Testis (tissue), 3 donors: ENCODE data around the gene SLC39A5. TPM values are rescaled to one million over a fixed set of nuclear protein-coding genes. Genes with fewer than 3 reads are reported as not detected.
A peak's percentile ranks its signal among the peaks of the same experiment; 100 is the strongest.
"Not testable (repeated sequence)": the region's sequence is repeated elsewhere in the genome, so short reads cannot be mapped to it uniquely, and the experiment has no call there.

Source experiments
- DNase-seq: peaks from one replicate; pipeline ENCODE4 v3.0.0-alpha.2; 2019
- H3K27ac ChIP-seq, 2 donors: fragments of 200-600 bp; sonication (generic); one replicate each; pipeline ENCODE4 v1.5.1; 2019
- H3K27me3 ChIP-seq: fragments of 200-600 bp; sonication (generic); one replicate; pipeline ENCODE4 v1.5.1; 2019
- H3K36me3 ChIP-seq: fragments of 200-600 bp; sonication (generic); one replicate; pipeline ENCODE4 v1.5.1; 2017; ENCODE audit warnings: low read depth; ENCODE audit errors: missing control alignments
- H3K4me1 ChIP-seq: fragments of 200-600 bp; sonication (generic); one replicate; pipeline ENCODE4 v1.5.1; 2019
- H3K4me3 ChIP-seq, 2 donors: fragments of 200-600 bp; sonication (generic); one replicate each; pipeline ENCODE4 v1.5.1; 2017 to 2019
- H3K9me3 ChIP-seq: fragments of 200-600 bp; sonication (generic); one replicate; pipeline ENCODE4 v1.5.1; 2017
- CTCF ChIP-seq, 3 experiments: fragments of 450-650 bp in 2 of 3; fragments of 200-600 bp in 1 of 3; sonication (generic) in 1 of 3; IDR thresholded peaks; one replicate each; pipeline ENCODE4 v1.5.1; 2016 to 2019; ENCODE audit warnings: antibody characterized with exemption in 3 of 3, mild to moderate bottlenecking in 2 of 3, moderate library complexity in 1 of 3
- POLR2A ChIP-seq: fragments of 450-650 bp; IDR thresholded peaks from one replicate; pipeline ENCODE4 v1.6.1; 2017; ENCODE audit warnings: antibody characterized with exemption, mild to moderate bottlenecking, moderate library complexity
- WGBS, 2 donors: methylation state at CpG; one replicate each; pipeline ENCODE4 v1.1.5; 2018; 5-methylcytosine and 5-hydroxymethylcytosine counted together
- intact Hi-C: fragments of 100-400 bp; cut with DNase I; formaldehyde crosslinking; loops from one replicate; pipeline ENCODE4 v1.15.1; 2023; ENCODE audit warnings: low total_unique reads
- polyA plus RNA-seq: library from polyadenylated mRNA; stranded (reverse); fragments of 350-450 nt; fragmentation: Illumina TruSeq; extraction: RNeasy Lipid Tissue Mini Kit (QIAGEN cat#74804); gene quantifications from one replicate; pipeline ENCODE4 v1.2.3, GENCODE V29; 2014; ENCODE audit warnings: low read depth, low replicate concordance; ENCODE audit not compliant: insufficient read depth
- total RNA-seq, 2 donors: library from RNA; depleted of rRNA; stranded (reverse); fragments of >200 nt; gene quantifications; one replicate each; pipeline ENCODE4 v1.2.3, GENCODE V29; 2016

SLC39A5 gene
- total and polyA plus RNA-seq, 3 donors from 2014 or later = 0.87 to 3.9 TPM; not detected in 1

- peak overlapping the region; percentile 87 to 93 for H3K4me3 ChIP-seq
- intact Hi-C loops = no loop called here
- TF ChIP-seq POLR2A (no peak), CTCF (IDR thresholded peaks at IDR 0.05) (no peak)
- 4% methylated on average over 9 of the region's 9 CpGs for WGBS, 2 donors
- H3K36me3 ChIP-seq = no peaks in the 10 kb centered on the region
- H3K9me3 ChIP-seq = no peaks in the 10 kb centered on the region
- peaks cover 14% of the 10 kb centered on the region for H3K4me1 ChIP-seq
- no peaks in the 10 kb centered on the region for H3K27me3 ChIP-seq
- DNase-seq = no peak
- H3K27ac ChIP-seq = peak overlapping the region; percentile 73 to 92
Measured at GRCh38 chr12:56258820-56259183, 29.0 kb downstream of the SLC39A5 start.

DNA sequence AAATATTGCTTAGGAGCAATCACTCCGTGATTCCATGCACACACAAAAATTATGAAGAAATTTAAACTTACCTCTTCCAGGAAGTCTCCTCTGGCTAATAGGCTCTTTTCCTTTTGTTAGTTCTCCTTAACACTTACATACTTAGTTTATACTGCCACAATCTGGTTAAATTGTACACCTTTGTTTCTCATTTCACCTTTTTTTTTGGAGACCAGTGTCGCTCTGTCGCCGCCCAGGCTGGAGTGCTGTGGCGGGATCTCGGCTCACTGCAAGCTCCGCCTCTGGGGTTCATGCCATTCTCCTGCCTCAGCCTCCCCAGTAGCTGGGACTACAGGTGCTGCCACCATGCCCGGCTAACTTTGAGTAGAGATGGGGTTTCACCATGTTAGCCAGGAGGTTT lies 30.5 kb downstream of the SLC39A5 start:
- Histone ChIP-seq H3K36me3 (no peaks in the 10 kb centered on the region), H3K4me1 (peaks cover 14% of the 10 kb centered on the region), H3K4me3 (no peak overlapping the region), H3K27me3 (no peaks in the 10 kb centered on the region), H3K9me3 (no peaks in the 10 kb centered on the region), H3K27ac (no peak overlapping the region)
- intact Hi-C loops = no loop called here
- WGBS, 2 donors = 88 to 89% methylated on average over 8 of the region's 8 CpGs
- no peak for DNase-seq
- no peak for TF ChIP-seq CTCF (IDR thresholded peaks at IDR 0.05)
- no peak for TF ChIP-seq POLR2A

DNA sequence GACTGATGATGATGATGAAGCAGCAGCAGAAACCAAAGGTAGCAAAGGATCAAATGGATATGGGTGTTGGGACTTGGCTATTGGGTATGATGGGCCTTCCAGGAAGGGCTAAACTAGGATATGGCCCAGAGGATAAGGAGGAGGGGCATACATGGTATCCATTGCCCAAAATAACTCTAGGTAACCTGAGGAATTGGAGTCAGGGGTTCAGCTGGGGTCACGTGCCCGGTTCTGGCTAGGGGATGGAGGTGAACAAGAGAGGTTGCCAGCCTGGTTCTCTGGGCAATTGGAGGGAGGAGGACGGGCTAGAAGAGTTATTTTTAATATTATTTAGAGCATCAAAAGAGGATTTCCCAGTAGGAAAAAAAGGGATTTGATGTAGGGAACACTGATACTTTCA lies 31.1 kb downstream of the SLC39A5 start:
- Histone ChIP-seq H3K27ac (no peak overlapping the region), H3K9me3 (no peaks in the 10 kb centered on the region), H3K4me1 (peaks cover 14% of the 10 kb centered on the region), H3K4me3 (no peak overlapping the region), H3K27me3 (no peaks in the 10 kb centered on the region), H3K36me3 (no peaks in the 10 kb centered on the region)
- no peak for TF ChIP-seq POLR2A
- TF ChIP-seq CTCF (IDR thresholded peaks at IDR 0.05) = no peak
- WGBS, 2 donors = 77 to 84% methylated on average over 3 of the region's 3 CpGs
- no peak for DNase-seq
- intact Hi-C loops = no loop called here

DNA sequence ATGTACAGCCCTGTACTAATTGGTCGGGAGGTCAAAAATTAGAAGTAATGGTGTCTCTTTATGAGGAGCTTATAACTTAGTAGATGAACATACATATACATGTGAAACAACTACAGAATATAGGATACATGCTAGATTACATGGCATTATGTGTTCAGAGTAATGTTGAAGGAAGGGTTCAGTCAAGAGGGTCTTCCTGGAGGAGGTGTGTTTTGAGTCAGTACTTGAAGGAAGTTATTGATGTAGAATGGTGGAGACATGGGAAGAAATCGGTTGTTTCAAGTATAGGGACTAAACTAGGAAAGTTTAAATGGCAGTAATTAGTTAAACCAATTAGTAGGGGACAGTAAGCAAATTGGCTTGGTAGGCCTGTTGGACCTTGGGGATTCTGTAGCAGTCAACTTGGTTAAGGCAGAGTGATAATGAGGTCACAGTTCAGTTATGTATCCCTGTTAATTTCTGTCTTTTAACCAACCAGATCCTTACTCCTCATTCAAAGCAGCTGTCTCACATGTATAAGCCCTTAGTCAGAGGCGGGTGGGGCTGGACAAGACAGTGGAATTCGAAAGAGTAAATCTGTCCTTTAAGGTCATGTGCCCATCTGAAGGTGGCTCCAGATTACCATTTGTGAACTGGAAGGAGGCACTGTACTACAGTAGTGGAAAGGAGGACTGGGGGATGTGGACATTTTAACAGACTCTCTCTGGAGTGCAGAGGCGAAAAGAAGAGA lies 31.8 kb downstream of the SLC39A5 start:
- Histone ChIP-seq H3K27me3 (no peaks in the 10 kb centered on the region), H3K36me3 (no peaks in the 10 kb centered on the region), H3K27ac (no peak overlapping the region), H3K4me3 (no peak overlapping the region), H3K4me1 (peaks cover 13% of the 10 kb centered on the region), H3K9me3 (no peaks in the 10 kb centered on the region)
- intact Hi-C loops = no loop called here
- no peak for DNase-seq
- TF ChIP-seq CTCF (IDR thresholded peaks at IDR 0.05) = no peak
- no peak for TF ChIP-seq POLR2A
- 89 to 94% methylated on average over 5 of the region's 5 CpGs for WGBS, 2 donors

DNA sequence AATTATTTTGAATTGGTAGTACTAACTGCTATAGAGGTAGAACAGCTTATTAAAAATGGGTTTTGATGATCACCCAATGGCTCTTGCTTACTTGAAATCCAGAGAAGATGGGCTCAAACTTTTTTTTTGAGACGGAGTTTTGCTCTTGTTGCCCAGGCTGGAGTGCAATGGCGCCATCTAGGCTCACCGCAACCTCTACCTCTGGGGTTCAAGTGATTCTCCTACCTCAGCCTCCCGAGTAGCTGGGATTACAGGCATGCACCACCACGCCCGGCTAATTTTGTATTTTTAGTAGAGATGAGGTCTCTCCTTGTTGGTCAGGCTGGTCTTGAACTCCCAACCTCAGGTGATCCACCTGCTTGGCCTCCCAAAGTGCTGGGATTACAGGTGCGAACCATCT lies 33.1 kb downstream of the SLC39A5 start:
- H3K9me3 ChIP-seq, H3K4me3 ChIP-seq, H3K4me1 ChIP-seq, DNase-seq, intact Hi-C loops, H3K36me3 ChIP-seq, H3K27ac ChIP-seq, H3K27me3 ChIP-seq: not testable (repeated sequence)
- 90 to 91% methylated on average over 7 of the region's 7 CpGs for WGBS, 2 donors

DNA sequence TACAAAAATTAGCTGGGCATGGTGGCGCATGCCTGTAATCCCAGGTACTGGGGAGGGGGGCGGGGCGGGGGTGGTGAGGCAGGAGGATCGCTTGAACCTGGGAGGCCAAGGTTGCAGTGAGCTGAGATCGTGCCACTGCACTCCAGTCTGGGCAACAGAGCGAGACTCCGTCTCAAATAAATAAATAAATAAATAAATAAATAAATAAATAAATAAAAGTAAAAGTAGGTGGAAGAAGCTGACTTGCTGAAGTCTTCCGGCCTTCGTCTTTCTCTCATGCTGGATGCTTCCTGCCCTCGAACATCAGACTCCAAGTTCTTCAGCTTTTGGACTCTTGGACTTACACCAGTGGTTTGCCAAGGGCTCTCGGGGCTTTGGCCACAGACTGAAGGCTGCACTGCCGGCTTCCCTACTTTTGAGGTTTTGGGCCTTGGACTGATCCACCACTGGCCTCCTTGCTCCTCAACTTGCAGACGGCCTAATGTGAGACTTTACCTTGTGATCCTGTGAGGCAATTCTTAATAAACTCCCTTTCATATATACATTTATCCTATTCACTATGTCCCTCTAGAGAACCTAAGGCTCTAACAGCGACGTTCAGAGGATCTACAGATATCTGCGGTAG lies 36.3 kb downstream of the SLC39A5 start:
- DNase-seq, intact Hi-C loops, H3K27me3 ChIP-seq, H3K36me3 ChIP-seq, H3K9me3 ChIP-seq: not testable (repeated sequence)
- H3K4me1 ChIP-seq = peaks cover 20% of the 10 kb centered on the region
- H3K4me3 ChIP-seq = peak overlapping the region; percentile 72 to 76
- peak overlapping the region; percentile 91 for H3K27ac ChIP-seq
- 47 to 49% methylated on average over 16 of the region's 16 CpGs for WGBS, 2 donors
